ENCODE results near the gene DAPK1. TPM values are rescaled to one million over a fixed set of nuclear protein-coding genes. Genes with fewer than 3 reads are reported as not detected.
"Not testable (repeated sequence)": the region's sequence is repeated elsewhere in the genome, so short reads cannot be mapped to it uniquely, and the experiment has no call there.

DAPK1 gene
- total and polyA plus RNA-seq, 5 donors from 2014 or later = 0.14 to 3.5 (median 0.42) TPM; not detected in 2

- Mint-ChIP-seq H3K27ac (no peak overlapping the region), H3K36me3 (no peaks in the 10 kb centered on the region), H3K27me3 (peaks cover 8% of the 10 kb centered on the region), H3K4me3 (no peak overlapping the region), H3K9me3 (peaks cover 0 to 10% (median 6%) of the 10 kb centered on the region in 7 donors), H3K4me1 (peaks cover 0 to 6% (median 1%) of the 10 kb centered on the region in 4 donors)
- H3K27ac ChIP-seq (ENCODE audit: insufficient read depth, low read length, poor library complexity, severe bottlenecking) = no peak overlapping the region
- no peaks in the 10 kb centered on the region for H3K36me3 ChIP-seq (ENCODE audit: control insufficient read depth, insufficient read depth, low read length)
- DNase-seq (no peak), ATAC-seq (ENCODE audit: low read depth in 2 of 2) (no peak)
- no peak overlapping the region for H3K4me3 ChIP-seq (ENCODE audit: low read depth, low read length)
- peaks cover 3 to 6% of the 10 kb centered on the region in 2 experiments for H3K9me3 ChIP-seq (ENCODE audit: control insufficient read depth in 2 of 2, low read length in 2 of 2)
- H3K4me1 ChIP-seq (ENCODE audit: control insufficient read depth, insufficient read depth, low read length, poor library complexity, severe bottlenecking) = no peaks in the 10 kb centered on the region
- H3K27me3 ChIP-seq (ENCODE audit: control insufficient read depth, insufficient read depth, low read length) = no peaks in the 10 kb centered on the region
These were observed 243.7 kb downstream of the DAPK1 start for GRCh38 chr9:87741326-87741725.

- peaks cover 13% of the 10 kb centered on the region for H3K27me3 Mint-ChIP-seq
- H3K36me3 ChIP-seq (ENCODE audit: control insufficient read depth, insufficient read depth, low read length) = no peaks in the 10 kb centered on the region
- peaks cover 0 to 6% (median 1%) of the 10 kb centered on the region in 4 donors for H3K4me1 Mint-ChIP-seq
- ATAC-seq (ENCODE audit: low read depth in 2 of 2) (no peak), DNase-seq (no peak)
- H3K4me3 ChIP-seq (ENCODE audit: low read depth, low read length) = no peak overlapping the region
- no peak overlapping the region for H3K27ac ChIP-seq (ENCODE audit: insufficient read depth, low read length, poor library complexity, severe bottlenecking)
- H3K9me3 Mint-ChIP-seq = peaks cover 0 to 10% (median 6%) of the 10 kb centered on the region in 7 donors
- no peak overlapping the region for H3K27ac Mint-ChIP-seq
- H3K4me1 ChIP-seq (ENCODE audit: control insufficient read depth, insufficient read depth, low read length, poor library complexity, severe bottlenecking) = no peaks in the 10 kb centered on the region
- no peaks in the 10 kb centered on the region for H3K27me3 ChIP-seq (ENCODE audit: control insufficient read depth, insufficient read depth, low read length)
- H3K9me3 ChIP-seq (ENCODE audit: control insufficient read depth in 2 of 2, low read length in 2 of 2) = peaks cover 3 to 6% of the 10 kb centered on the region in 2 experiments
- H3K36me3 Mint-ChIP-seq = no peaks in the 10 kb centered on the region
- no peak overlapping the region for H3K4me3 Mint-ChIP-seq
These were observed 244.2 kb downstream of the DAPK1 start for GRCh38 chr9:87741891-87742290.

DNA sequence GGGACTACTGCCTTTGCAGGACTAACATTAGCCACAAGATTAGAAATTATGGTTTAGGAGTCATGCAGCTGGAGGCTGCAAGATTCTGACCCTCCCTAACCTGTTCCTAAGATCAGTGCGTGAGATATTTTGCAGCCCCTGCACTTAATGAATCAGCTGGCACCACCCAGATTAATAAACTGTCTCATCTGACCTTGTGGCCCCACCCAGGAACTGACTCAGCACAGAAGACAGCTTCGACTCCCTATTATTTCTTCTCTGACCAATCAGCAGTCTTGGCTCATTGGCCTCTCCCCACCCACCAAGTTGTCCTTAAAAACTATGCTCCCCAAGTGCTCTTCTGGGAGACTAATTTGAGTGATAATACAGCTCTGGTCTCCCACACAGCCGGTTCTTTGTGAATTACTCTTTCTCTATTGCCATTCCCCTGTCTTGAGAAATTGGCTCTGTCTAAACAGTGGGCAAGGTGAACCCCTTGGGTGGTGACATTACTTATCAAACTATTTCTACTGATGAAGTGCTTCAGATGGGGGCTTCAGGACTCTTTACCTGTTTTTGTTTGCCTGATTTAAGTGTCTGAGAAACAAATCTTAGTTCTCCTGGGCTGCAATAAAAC, 245.3 kb downstream of the DAPK1 start:
- Histone ChIP-seq H3K27ac (ENCODE audit: insufficient read depth, low read length, poor library complexity, severe bottlenecking) (no peak overlapping the region), H3K4me1 (ENCODE audit: control insufficient read depth, insufficient read depth, low read length, poor library complexity, severe bottlenecking) (no peaks in the 10 kb centered on the region), H3K9me3 (ENCODE audit: control insufficient read depth in 2 of 2, low read length in 2 of 2) (peaks cover 3 to 6% of the 10 kb centered on the region in 2 experiments), H3K36me3 (ENCODE audit: control insufficient read depth, insufficient read depth, low read length) (no peaks in the 10 kb centered on the region), H3K4me3 (ENCODE audit: low read depth, low read length) (no peak overlapping the region), H3K27me3 (ENCODE audit: control insufficient read depth, insufficient read depth, low read length) (no peaks in the 10 kb centered on the region)
- Mint-ChIP-seq H3K36me3 (no peaks in the 10 kb centered on the region), H3K4me3 (no peak overlapping the region), H3K27me3 (peaks cover 14% of the 10 kb centered on the region), H3K27ac (no peak overlapping the region), H3K4me1 (peaks cover 0 to 6% (median 1%) of the 10 kb centered on the region in 4 donors), H3K9me3 (peaks cover 0 to 10% (median 5%) of the 10 kb centered on the region in 7 donors)
- ATAC-seq (ENCODE audit: low read depth in 2 of 2) (no peak), DNase-seq (no peak)

DNA sequence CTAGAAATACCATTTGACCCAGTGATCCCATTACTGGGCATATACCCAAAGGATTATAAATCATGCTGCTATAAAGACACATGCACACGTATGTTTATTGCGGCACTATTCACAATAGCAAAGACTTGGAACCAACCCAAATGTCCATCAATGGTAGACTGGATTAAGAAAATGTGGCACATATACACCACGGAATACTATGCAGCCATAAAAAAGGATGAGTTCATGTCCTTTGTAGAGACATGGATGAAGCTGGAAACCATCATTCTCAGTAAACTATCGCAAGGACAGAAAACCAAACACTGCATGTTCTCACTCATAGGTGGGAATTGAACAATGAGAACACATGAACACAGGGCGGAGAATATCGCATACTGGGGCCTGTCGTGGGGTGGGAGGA, 246.6 kb downstream of the DAPK1 start:
- H3K27me3 Mint-ChIP-seq = peaks cover 19% of the 10 kb centered on the region
- not testable (repeated sequence) for H3K4me3 Mint-ChIP-seq; H3K27ac ChIP-seq (ENCODE audit: insufficient read depth, low read length, poor library complexity, severe bottlenecking); H3K4me1 ChIP-seq (ENCODE audit: control insufficient read depth, insufficient read depth, low read length, poor library complexity, severe bottlenecking); H3K4me1 Mint-ChIP-seq; H3K9me3 ChIP-seq (ENCODE audit: control insufficient read depth in 2 of 2, low read length in 2 of 2); DNase-seq; ATAC-seq (ENCODE audit: low read depth in 2 of 2); H3K27me3 ChIP-seq (ENCODE audit: control insufficient read depth, insufficient read depth, low read length); H3K27ac Mint-ChIP-seq; H3K36me3 ChIP-seq (ENCODE audit: control insufficient read depth, insufficient read depth, low read length); H3K4me3 ChIP-seq (ENCODE audit: low read depth, low read length); H3K36me3 Mint-ChIP-seq; H3K9me3 Mint-ChIP-seq

DNA sequence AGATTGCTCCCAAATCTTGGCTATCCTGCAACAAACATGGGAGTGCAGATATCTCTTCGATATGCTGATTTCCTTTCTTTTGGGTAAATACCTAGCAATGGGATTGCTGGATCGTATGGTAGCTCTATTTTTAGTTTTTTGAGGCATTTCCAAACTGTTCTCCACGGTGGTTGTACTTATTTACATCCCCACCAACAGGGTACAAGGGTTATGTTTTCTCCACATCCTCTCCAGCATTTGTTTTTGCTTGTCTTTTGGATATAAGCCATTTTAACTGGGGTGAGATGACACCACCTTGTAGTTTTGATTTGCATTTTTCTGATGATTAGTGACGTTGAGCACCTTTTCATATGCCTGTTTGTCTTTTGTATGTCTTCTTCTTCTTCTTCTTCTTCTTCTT, 248.5 kb downstream of the DAPK1 start:
- Histone ChIP-seq H3K27ac (ENCODE audit: insufficient read depth, low read length, poor library complexity, severe bottlenecking) (no peak overlapping the region), H3K27me3 (ENCODE audit: control insufficient read depth, insufficient read depth, low read length) (peaks cover 3% of the 10 kb centered on the region), H3K36me3 (ENCODE audit: control insufficient read depth, insufficient read depth, low read length) (no peaks in the 10 kb centered on the region), H3K4me3 (ENCODE audit: low read depth, low read length) (no peak overlapping the region), H3K9me3 (ENCODE audit: control insufficient read depth in 2 of 2, low read length in 2 of 2) (peaks cover 3 to 6% of the 10 kb centered on the region in 2 experiments), H3K4me1 (ENCODE audit: control insufficient read depth, insufficient read depth, low read length, poor library complexity, severe bottlenecking) (no peaks in the 10 kb centered on the region)
- Mint-ChIP-seq H3K4me1 (peaks cover 0 to 5% (median 1%) of the 10 kb centered on the region in 4 donors), H3K27me3 (peaks cover 20% of the 10 kb centered on the region), H3K4me3 (no peak overlapping the region), H3K36me3 (no peaks in the 10 kb centered on the region), H3K27ac (no peak overlapping the region), H3K9me3 (peaks cover 0 to 10% (median 4%) of the 10 kb centered on the region in 7 donors)
- no peak for ATAC-seq (ENCODE audit: low read depth in 2 of 2)
- DNase-seq = no peak

DNA sequence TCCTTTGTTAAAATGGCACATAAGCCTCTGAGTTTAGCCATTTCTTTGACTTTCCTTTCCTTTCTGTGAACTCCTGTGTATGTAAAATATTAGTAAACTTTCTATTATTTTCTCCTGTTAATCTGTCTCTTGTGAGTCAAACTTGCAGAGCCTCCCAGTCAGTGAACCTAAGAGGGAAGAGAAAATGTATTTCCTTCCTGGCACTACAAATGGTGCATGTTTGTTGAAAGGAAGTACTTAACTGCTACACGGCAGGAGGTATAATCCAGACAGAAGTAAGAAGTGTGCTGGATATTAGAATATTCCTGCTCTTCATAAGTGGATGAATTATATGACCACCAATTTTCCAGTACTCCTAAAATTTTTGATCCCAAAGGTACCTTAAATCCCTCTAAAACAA, 251.2 kb downstream of the DAPK1 start:
- Histone ChIP-seq H3K27me3 (ENCODE audit: control insufficient read depth, insufficient read depth, low read length) (peaks cover 3% of the 10 kb centered on the region), H3K4me3 (ENCODE audit: low read depth, low read length) (no peak overlapping the region), H3K9me3 (ENCODE audit: control insufficient read depth in 2 of 2, low read length in 2 of 2) (no peaks in the 10 kb centered on the region), H3K36me3 (ENCODE audit: control insufficient read depth, insufficient read depth, low read length) (no peaks in the 10 kb centered on the region), H3K27ac (ENCODE audit: insufficient read depth, low read length, poor library complexity, severe bottlenecking) (no peak overlapping the region), H3K4me1 (ENCODE audit: control insufficient read depth, insufficient read depth, low read length, poor library complexity, severe bottlenecking) (no peaks in the 10 kb centered on the region)
- no peak overlapping the region for H3K4me3 Mint-ChIP-seq
- ATAC-seq (ENCODE audit: low read depth in 2 of 2) (no peak), DNase-seq (no peak)
- peaks cover 24% of the 10 kb centered on the region for H3K27me3 Mint-ChIP-seq
- no peaks in the 10 kb centered on the region for H3K36me3 Mint-ChIP-seq
- peaks cover 0 to 5% (median 3%) of the 10 kb centered on the region in 7 donors for H3K9me3 Mint-ChIP-seq
- H3K27ac Mint-ChIP-seq = no peak overlapping the region
- H3K4me1 Mint-ChIP-seq = no peaks in the 10 kb centered on the region

GRCh38 chr9:87749335-87750035, 251.8 kb downstream of the DAPK1 start:
- H3K9me3 Mint-ChIP-seq = peaks cover 0 to 4% (median 0%) of the 10 kb centered on the region in 7 donors
- no peaks in the 10 kb centered on the region for H3K4me1 Mint-ChIP-seq
- ATAC-seq (ENCODE audit: low read depth in 2 of 2) = no peak
- DNase-seq = no peak
- peaks cover 24% of the 10 kb centered on the region for H3K27me3 Mint-ChIP-seq
- H3K36me3 Mint-ChIP-seq = no peaks in the 10 kb centered on the region
- Histone ChIP-seq H3K36me3 (ENCODE audit: control insufficient read depth, insufficient read depth, low read length) (no peaks in the 10 kb centered on the region), H3K4me1 (ENCODE audit: control insufficient read depth, insufficient read depth, low read length, poor library complexity, severe bottlenecking) (no peaks in the 10 kb centered on the region), H3K27ac (ENCODE audit: insufficient read depth, low read length, poor library complexity, severe bottlenecking) (no peak overlapping the region), H3K9me3 (ENCODE audit: control insufficient read depth in 2 of 2, low read length in 2 of 2) (no peaks in the 10 kb centered on the region), H3K4me3 (ENCODE audit: low read depth, low read length) (no peak overlapping the region), H3K27me3 (ENCODE audit: control insufficient read depth, insufficient read depth, low read length) (peaks cover 3% of the 10 kb centered on the region)
- H3K27ac Mint-ChIP-seq = no peak overlapping the region
- no peak overlapping the region for H3K4me3 Mint-ChIP-seq

DNA sequence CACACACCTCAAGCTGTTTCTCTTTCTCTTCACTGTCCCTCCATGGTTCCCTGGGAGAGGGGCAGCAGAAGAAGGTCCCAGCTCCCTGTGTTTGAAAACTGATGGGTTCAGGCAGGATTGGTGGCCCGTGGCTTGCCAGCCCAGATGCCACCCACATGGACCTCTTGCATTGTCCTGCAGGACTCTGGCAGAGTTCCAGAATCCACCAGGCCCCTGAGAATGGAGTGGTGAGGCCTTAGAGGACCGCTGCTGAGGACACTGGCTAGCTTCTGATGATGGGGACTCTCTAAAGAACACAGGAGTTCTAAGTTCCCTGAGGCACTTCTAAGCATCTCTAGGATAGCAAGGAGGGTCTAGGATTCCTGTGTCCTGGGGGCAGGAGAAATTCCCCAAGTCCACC, 253.1 kb downstream of the DAPK1 start:
- H3K4me3 ChIP-seq (ENCODE audit: low read depth, low read length) = no peak overlapping the region
- peaks cover 0 to 8% (median 0%) of the 10 kb centered on the region in 7 donors for H3K9me3 Mint-ChIP-seq
- DNase-seq (no peak), ATAC-seq (ENCODE audit: low read depth in 2 of 2) (no peak)
- H3K27ac Mint-ChIP-seq = no peak overlapping the region
- H3K27ac ChIP-seq (ENCODE audit: insufficient read depth, low read length, poor library complexity, severe bottlenecking) = no peak overlapping the region
- H3K4me3 Mint-ChIP-seq = no peak overlapping the region
- peaks cover 3% of the 10 kb centered on the region for H3K27me3 ChIP-seq (ENCODE audit: control insufficient read depth, insufficient read depth, low read length)
- no peaks in the 10 kb centered on the region for H3K9me3 ChIP-seq (ENCODE audit: control insufficient read depth in 2 of 2, low read length in 2 of 2)
- H3K4me1 Mint-ChIP-seq = no peaks in the 10 kb centered on the region
- H3K36me3 Mint-ChIP-seq = no peaks in the 10 kb centered on the region
- H3K4me1 ChIP-seq (ENCODE audit: control insufficient read depth, insufficient read depth, low read length, poor library complexity, severe bottlenecking) = no peaks in the 10 kb centered on the region
- H3K27me3 Mint-ChIP-seq = peaks cover 24% of the 10 kb centered on the region
- no peaks in the 10 kb centered on the region for H3K36me3 ChIP-seq (ENCODE audit: control insufficient read depth, insufficient read depth, low read length)

All from CD4-positive, CD25-positive, alpha-beta regulatory T cell (primary cell).